WTC11 (cell line): ENCODE results near the gene FOXP1.

Experiments used
- ETV6 ChIP-seq: sonication (generic); formaldehyde crosslinking; IDR thresholded peaks from 2 replicates; pipeline ENCODE4 v1.8.1; 2022; ENCODE audit warnings: mild to moderate bottlenecking, missing genetic modification reagents
- FOXJ3 ChIP-seq: sonication (generic); formaldehyde crosslinking; IDR thresholded peaks from 2 replicates; pipeline ENCODE4 v1.9.0; 2021; ENCODE audit warnings: missing genetic modification reagents, mild to moderate bottlenecking, borderline replicate concordance
- MYBL2 ChIP-seq: sonication (generic); formaldehyde crosslinking; IDR thresholded peaks from 2 replicates; pipeline ENCODE4 v1.8.1; 2023; ENCODE audit warnings: mild to moderate bottlenecking, moderate library complexity, missing genetic modification reagents
- NFE2L1 ChIP-seq: sonication (generic); formaldehyde crosslinking; IDR thresholded peaks from 2 replicates; pipeline ENCODE4 v1.8.1; 2023; ENCODE audit warnings: missing genetic modification reagents
- SMAD3 ChIP-seq: sonication (generic); formaldehyde crosslinking; IDR thresholded peaks from 2 replicates; pipeline ENCODE4 v1.8.0; 2022; ENCODE audit warnings: missing genetic modification reagents, mild to moderate bottlenecking, borderline replicate concordance
- TEAD4 ChIP-seq: sonication (generic); formaldehyde crosslinking; IDR thresholded peaks from 2 replicates; pipeline ENCODE4 v1.8.0; 2022; ENCODE audit warnings: mild to moderate bottlenecking, missing genetic modification reagents
- TP53 ChIP-seq: sonication (generic); formaldehyde crosslinking; IDR thresholded peaks from 2 replicates; pipeline ENCODE4 v1.8.1; 2023; ENCODE audit warnings: mild to moderate bottlenecking, missing genetic modification reagents
- ZBTB21 ChIP-seq: sonication (generic); formaldehyde crosslinking; IDR thresholded peaks from 2 replicates; pipeline ENCODE4 v1.8.1; 2023; ENCODE audit warnings: mild to moderate bottlenecking, missing genetic modification reagents, borderline replicate concordance
- ZNF138 ChIP-seq: sonication (generic); formaldehyde crosslinking; conservative IDR thresholded peaks from 2 replicates; pipeline ENCODE4 v1.8.1; 2022; ENCODE audit warnings: mild to moderate bottlenecking, moderate library complexity, missing genetic modification reagents
- ZNF263 ChIP-seq: sonication (generic); formaldehyde crosslinking; IDR thresholded peaks from 2 replicates; pipeline ENCODE4 v1.8.1; 2022; ENCODE audit warnings: low read depth, mild to moderate bottlenecking, moderate library complexity, missing genetic modification reagents
- TF ChIP-seq, protein P1 (sequence below): fragments of 200-600 bp; IDR thresholded peaks from 2 replicates; pipeline ENCODE4 v1.8.0; 2022; ENCODE audit warnings: antibody characterized with exemption
- TF ChIP-seq, protein P2 (sequence below): sonication (generic); formaldehyde crosslinking; IDR thresholded peaks from 2 replicates; pipeline ENCODE4 v1.8.1; 2022; ENCODE audit warnings: mild to moderate bottlenecking, missing genetic modification reagents, moderate library complexity, borderline replicate concordance
- TF ChIP-seq, protein P3 (sequence below): sonication (generic); formaldehyde crosslinking; IDR thresholded peaks from 2 replicates; pipeline ENCODE4 v1.8.0; 2022; ENCODE audit warnings: mild to moderate bottlenecking, missing genetic modification reagents
- TF ChIP-seq, protein P4 (sequence below): sonication (generic); formaldehyde crosslinking; IDR thresholded peaks from 2 replicates; pipeline ENCODE4 v1.8.0; 2022; ENCODE audit warnings: mild to moderate bottlenecking, missing genetic modification reagents

DNA sequence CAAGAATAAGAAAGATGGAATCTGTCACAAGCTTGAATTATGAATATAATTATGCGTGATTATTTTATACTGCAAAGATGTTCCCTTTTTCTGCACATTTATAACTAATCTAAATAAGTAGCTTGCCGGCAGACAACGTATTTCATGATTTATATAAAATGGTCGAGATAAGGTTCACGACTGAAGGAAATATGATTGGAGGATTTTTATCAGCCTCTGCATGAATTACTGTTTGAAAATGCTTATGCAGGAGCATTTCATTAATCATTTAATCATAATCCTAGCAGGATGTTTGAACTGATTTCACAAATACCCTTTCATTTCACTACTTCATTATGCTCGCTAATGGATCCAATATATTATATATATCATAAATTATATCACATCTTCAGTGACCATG, 580.0 kb downstream of the FOXP1 start:
- no peak for TF ChIP-seq FOXJ3 (CRISPR knock-in tag)
- TF ChIP-seq, protein P1, sequence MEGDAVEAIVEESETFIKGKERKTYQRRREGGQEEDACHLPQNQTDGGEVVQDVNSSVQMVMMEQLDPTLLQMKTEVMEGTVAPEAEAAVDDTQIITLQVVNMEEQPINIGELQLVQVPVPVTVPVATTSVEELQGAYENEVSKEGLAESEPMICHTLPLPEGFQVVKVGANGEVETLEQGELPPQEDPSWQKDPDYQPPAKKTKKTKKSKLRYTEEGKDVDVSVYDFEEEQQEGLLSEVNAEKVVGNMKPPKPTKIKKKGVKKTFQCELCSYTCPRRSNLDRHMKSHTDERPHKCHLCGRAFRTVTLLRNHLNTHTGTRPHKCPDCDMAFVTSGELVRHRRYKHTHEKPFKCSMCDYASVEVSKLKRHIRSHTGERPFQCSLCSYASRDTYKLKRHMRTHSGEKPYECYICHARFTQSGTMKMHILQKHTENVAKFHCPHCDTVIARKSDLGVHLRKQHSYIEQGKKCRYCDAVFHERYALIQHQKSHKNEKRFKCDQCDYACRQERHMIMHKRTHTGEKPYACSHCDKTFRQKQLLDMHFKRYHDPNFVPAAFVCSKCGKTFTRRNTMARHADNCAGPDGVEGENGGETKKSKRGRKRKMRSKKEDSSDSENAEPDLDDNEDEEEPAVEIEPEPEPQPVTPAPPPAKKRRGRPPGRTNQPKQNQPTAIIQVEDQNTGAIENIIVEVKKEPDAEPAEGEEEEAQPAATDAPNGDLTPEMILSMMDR, result no peak
- no peak for TF ChIP-seq ETV6 (CRISPR knock-in tag)
- TF ChIP-seq, protein P2, sequence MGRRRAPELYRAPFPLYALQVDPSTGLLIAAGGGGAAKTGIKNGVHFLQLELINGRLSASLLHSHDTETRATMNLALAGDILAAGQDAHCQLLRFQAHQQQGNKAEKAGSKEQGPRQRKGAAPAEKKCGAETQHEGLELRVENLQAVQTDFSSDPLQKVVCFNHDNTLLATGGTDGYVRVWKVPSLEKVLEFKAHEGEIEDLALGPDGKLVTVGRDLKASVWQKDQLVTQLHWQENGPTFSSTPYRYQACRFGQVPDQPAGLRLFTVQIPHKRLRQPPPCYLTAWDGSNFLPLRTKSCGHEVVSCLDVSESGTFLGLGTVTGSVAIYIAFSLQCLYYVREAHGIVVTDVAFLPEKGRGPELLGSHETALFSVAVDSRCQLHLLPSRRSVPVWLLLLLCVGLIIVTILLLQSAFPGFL, result no peak
- no peak for TF ChIP-seq ZBTB21 (CRISPR knock-in tag)
- TF ChIP-seq, protein P3, sequence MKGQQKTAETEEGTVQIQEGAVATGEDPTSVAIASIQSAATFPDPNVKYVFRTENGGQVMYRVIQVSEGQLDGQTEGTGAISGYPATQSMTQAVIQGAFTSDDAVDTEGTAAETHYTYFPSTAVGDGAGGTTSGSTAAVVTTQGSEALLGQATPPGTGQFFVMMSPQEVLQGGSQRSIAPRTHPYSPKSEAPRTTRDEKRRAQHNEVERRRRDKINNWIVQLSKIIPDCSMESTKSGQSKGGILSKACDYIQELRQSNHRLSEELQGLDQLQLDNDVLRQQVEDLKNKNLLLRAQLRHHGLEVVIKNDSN (CRISPR knock-in tag), result no peak
- TF ChIP-seq, protein P4, sequence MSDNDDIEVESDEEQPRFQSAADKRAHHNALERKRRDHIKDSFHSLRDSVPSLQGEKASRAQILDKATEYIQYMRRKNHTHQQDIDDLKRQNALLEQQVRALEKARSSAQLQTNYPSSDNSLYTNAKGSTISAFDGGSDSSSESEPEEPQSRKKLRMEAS (CRISPR knock-in tag), result no peak
- no peak for TF ChIP-seq NFE2L1 (CRISPR knock-in tag)
- TF ChIP-seq TEAD4 (CRISPR knock-in tag), result no peak
- no peak for TF ChIP-seq TP53 (CRISPR knock-in tag)
- no peak for TF ChIP-seq ZNF138 (CRISPR knock-in tag)
- no peak for TF ChIP-seq MYBL2
- TF ChIP-seq SMAD3 (CRISPR knock-in tag), result no peak
- no peak for TF ChIP-seq ZNF263 (CRISPR knock-in tag)
